ENCODE results near the gene REXO1. TPM values are rescaled to one million over a fixed set of nuclear protein-coding genes. Genes with fewer than 3 reads are reported as not detected.

The REXO1 gene
- total and polyA plus RNA-seq, 9 of the 15 experiments (the other 6 are each of a cell fraction or from before 2014, with no cell fraction given) = 0.04 to 63.3 (median 15.8) TPM

- no peak for TF ChIP-seq NCOA6 (IDR thresholded peaks at IDR 0.05)
- TF ChIP-seq CBX2 (IDR thresholded peaks at IDR 0.05; ENCODE audit: insufficient read depth, low read length, poor library complexity, severe bottlenecking) = no peak
- peak; percentile 16 for TF ChIP-seq HNRNPLL (IDR thresholded peaks at IDR 0.05; ENCODE audit: low read depth, low read length, poor library complexity, severe bottlenecking)
- no peak for TF ChIP-seq CAMTA2 (CRISPR knock-in tag; conservative IDR thresholded peaks at IDR 0.05)
- TF ChIP-seq MAFK (IDR thresholded peaks at IDR 0.05; ENCODE audit: low read length) = no peak
- no peak for TF ChIP-seq SMC3 (conservative IDR thresholded peaks at IDR 0.05; ENCODE audit: insufficient read depth, low read depth, low read length)
- no peak for TF ChIP-seq E2F1 (CRISPR knock-in tag; IDR thresholded peaks at IDR 0.05)
These were observed 15.6 kb upstream of the REXO1 start (continued) for GRCh38 chr19:1863638-1864479.

GRCh38 chr19:1863328-1863637, 15.0 kb upstream of the REXO1 start, which contains the start of gene KLF16:
Gene KLF16, minus strand, starts transcription at chr19:1863579. Its CDS starts 82 bp downstream, at chr19:1863497.
- Histone ChIP-seq H3K9me3 (replicated peaks; ENCODE audit: control insufficient read depth, insufficient read depth, low read depth, low read length) (no peaks in the 10 kb centered on the region), H3K4me2 (ENCODE audit: insufficient read depth, low read length) (peak within 1 kb of the TSS; percentile 83), H3K27ac (ENCODE audit: extremely low read depth, low read depth, low read length) (peak within 1 kb of the TSS; percentile 99), H2AFZ (ENCODE audit: low read depth, low read length) (peak within 1 kb of the TSS; percentile 92), H3K9me1 (ENCODE audit: control insufficient read depth, insufficient read depth, low read length) (peaks cover 5% of the 10 kb centered on the region), H4K20me1 (replicated peaks; ENCODE audit: control insufficient read depth, insufficient read depth, low read length) (peaks cover 28% of the 10 kb centered on the region), H3K9ac (ENCODE audit: insufficient read depth in 1 of 2, low read depth in 2 of 2, low read length in 2 of 2) (peak within 1 kb of the TSS; percentile 97), H3K36me3 (ENCODE audit: control insufficient read depth, insufficient read depth, low read length) (no peaks in the 10 kb centered on the region; the same call in 2 of the 3 replicates), H3K27me3 (ENCODE audit: control insufficient read depth in 2 of 2, insufficient read depth in 2 of 2, low read length in 2 of 2) (no peaks in the 10 kb centered on the region), H3K79me2 (ENCODE audit: control insufficient read depth, insufficient read depth, low read length) (peaks cover 55% of the 10 kb centered on the region), H3K4me3 (peak within 1 kb of the TSS; percentile 95), H3K4me1 (replicated peaks in 1 of 2; ENCODE audit: control insufficient read depth in 2 of 2, insufficient read depth in 2 of 2, low read length in 2 of 2) (peaks cover 37 to 77% of the 10 kb centered on the region in 2 experiments)
- ChIA-PET CTCF (ENCODE audit: low intra/inter-chr PET ratio) (no interaction called here), POLR2A (no interaction called here)
- BruUV-seq (replicated peaks) = no TSS peak
- ATAC-seq = no peak
- DNase-seq (ENCODE audit: extremely low read depth in 1 of 4, low spot score in 3 of 4) = no peak
- in situ Hi-C loops (cut with MboI) = no loop called here
- intact Hi-C loops (cut with micrococcal nuclease) = loop anchor here (1.0 kb wide), 1 partner anchor 41 kb away; no protein-coding TSS in a partner anchor
- no CpG with 5 or more reads among the region's 63 CpGs for WGBS (ENCODE audit: insufficient coverage, low coverage, missing lambda C conversion rate)
- no peak for FAIRE-seq
- TF ChIP-seq, protein P1, sequence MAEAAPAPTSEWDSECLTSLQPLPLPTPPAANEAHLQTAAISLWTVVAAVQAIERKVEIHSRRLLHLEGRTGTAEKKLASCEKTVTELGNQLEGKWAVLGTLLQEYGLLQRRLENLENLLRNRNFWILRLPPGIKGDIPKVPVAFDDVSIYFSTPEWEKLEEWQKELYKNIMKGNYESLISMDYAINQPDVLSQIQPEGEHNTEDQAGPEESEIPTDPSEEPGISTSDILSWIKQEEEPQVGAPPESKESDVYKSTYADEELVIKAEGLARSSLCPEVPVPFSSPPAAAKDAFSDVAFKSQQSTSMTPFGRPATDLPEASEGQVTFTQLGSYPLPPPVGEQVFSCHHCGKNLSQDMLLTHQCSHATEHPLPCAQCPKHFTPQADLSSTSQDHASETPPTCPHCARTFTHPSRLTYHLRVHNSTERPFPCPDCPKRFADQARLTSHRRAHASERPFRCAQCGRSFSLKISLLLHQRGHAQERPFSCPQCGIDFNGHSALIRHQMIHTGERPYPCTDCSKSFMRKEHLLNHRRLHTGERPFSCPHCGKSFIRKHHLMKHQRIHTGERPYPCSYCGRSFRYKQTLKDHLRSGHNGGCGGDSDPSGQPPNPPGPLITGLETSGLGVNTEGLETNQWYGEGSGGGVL (CRISPR knock-in tag; IDR thresholded peaks at IDR 0.05) = no peak
- TF ChIP-seq ZFP30 (CRISPR knock-in tag; IDR thresholded peaks at IDR 0.05; ENCODE audit: borderline replicate concordance) = no peak
- no peak for TF ChIP-seq ETV1 (tag; conservative IDR thresholded peaks at IDR 0.05; ENCODE audit: low read depth)
- no peak for TF ChIP-seq ELK1 (CRISPR knock-in tag; IDR thresholded peaks at IDR 0.05)
- no peak for TF ChIP-seq BRF1 (IDR thresholded peaks at IDR 0.05; ENCODE audit: borderline replicate concordance, extremely low read depth, insufficient read length)
- TF ChIP-seq ZNF766 (CRISPR knock-in tag; conservative IDR thresholded peaks at IDR 0.05) = no peak
- TF ChIP-seq, protein P2, sequence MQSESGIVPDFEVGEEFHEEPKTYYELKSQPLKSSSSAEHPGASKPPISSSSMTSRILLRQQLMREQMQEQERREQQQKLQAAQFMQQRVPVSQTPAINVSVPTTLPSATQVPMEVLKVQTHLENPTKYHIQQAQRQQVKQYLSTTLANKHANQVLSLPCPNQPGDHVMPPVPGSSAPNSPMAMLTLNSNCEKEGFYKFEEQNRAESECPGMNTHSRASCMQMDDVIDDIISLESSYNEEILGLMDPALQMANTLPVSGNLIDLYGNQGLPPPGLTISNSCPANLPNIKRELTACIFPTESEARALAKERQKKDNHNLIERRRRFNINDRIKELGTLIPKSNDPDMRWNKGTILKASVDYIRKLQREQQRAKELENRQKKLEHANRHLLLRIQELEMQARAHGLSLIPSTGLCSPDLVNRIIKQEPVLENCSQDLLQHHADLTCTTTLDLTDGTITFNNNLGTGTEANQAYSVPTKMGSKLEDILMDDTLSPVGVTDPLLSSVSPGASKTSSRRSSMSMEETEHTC (IDR thresholded peaks at IDR 0.05) = no peak
- no peak for TF ChIP-seq MBD2 (IDR thresholded peaks at IDR 0.05; ENCODE audit: borderline replicate concordance, low read depth)

Data from K562 (cell line).